ENCODE measurements around the gene SLC49A3. TPM values are rescaled to one million over a fixed set of nuclear protein-coding genes. Genes with fewer than 3 reads are reported as not detected.

The SLC49A3 gene
- polyA plus RNA-seq, 1 donor (not counting 4 experiments of a cell fraction or from before 2014, with no cell fraction given): 0.04 TPM

- peaks cover 18% of the 10 kb centered on the region for H3K27me3 ChIP-seq (ENCODE audit: control insufficient read depth, extremely low read depth, insufficient read depth, low read length)
- FAIRE-seq: no peak
- dilution Hi-C loops (cut with MboI; ENCODE audit: extremely low pct_ligation_motif_present, low sequenced_read_pairs): no loop called here
Measured at GRCh38 chr4:650951-651883, 37.7 kb downstream of the SLC49A3 start.

GRCh38 chr4:650461-650860 is 38.5 kb downstream of the SLC49A3 start:
- FAIRE-seq (no peak), DNase-seq (ENCODE audit: low read depth, low spot score) (no peak)
- Histone ChIP-seq H3K9ac (ENCODE audit: control insufficient read depth, extremely low read depth, insufficient read depth, low read length) (no peak overlapping the region), H3K4me2 (ENCODE audit: control insufficient read depth, extremely low read depth, insufficient read depth, low read depth, low read length) (no peak overlapping the region), H4K20me1 (ENCODE audit: control insufficient read depth, extremely low read depth, insufficient read depth, low read length) (no peaks in the 10 kb centered on the region), H3K79me2 (ENCODE audit: control insufficient read depth, insufficient read depth, low read length) (no peaks in the 10 kb centered on the region), H3K27me3 (ENCODE audit: control insufficient read depth, extremely low read depth, insufficient read depth, low read length) (peaks cover 18% of the 10 kb centered on the region), H3K4me3 (ENCODE audit: control insufficient read depth in 2 of 3, extremely low read depth in 1 of 3, insufficient read depth in 2 of 3, low read depth in 1 of 3, low read length in 3 of 3) (no peak overlapping the region), H3K27ac (ENCODE audit: control insufficient read depth, insufficient read depth, low read length) (no peak overlapping the region), H3K36me3 (ENCODE audit: control insufficient read depth in 2 of 2, extremely low read depth in 1 of 2, insufficient read depth in 2 of 2, low read length in 2 of 2) (no peaks in the 10 kb centered on the region), H3K4me1 (ENCODE audit: control insufficient read depth, extremely low read depth, insufficient read depth, low read length) (no peaks in the 10 kb centered on the region), H3K9me1 (ENCODE audit: control insufficient read depth, extremely low read depth, insufficient read depth, low read length) (no peaks in the 10 kb centered on the region), H3K9me3 (ENCODE audit: control insufficient read depth, low read depth, low read length) (no peaks in the 10 kb centered on the region), H2AFZ (ENCODE audit: control insufficient read depth, low read length) (no peak overlapping the region)
- dilution Hi-C loops (cut with MboI; ENCODE audit: extremely low pct_ligation_motif_present, low sequenced_read_pairs): no loop called here
- peak; percentile 2 for TF ChIP-seq EZH2 (IDR thresholded peaks at IDR 0.05; ENCODE audit: low read length)
- TF ChIP-seq CTCF (optimal IDR thresholded peaks at IDR 0.05 in 1 of 3, IDR thresholded peaks at IDR 0.05 in 1 of 3, conservative IDR thresholded peaks at IDR 0.05 in 1 of 3; ENCODE audit: extremely low read depth in 1 of 3, insufficient read depth in 2 of 3, low read length in 3 of 3): no peak

More at GRCh38 chr4:650951-651883, 37.7 kb downstream of the SLC49A3 start:
- TF ChIP-seq EZH2 (IDR thresholded peaks at IDR 0.05; ENCODE audit: low read length): no peak
- TF ChIP-seq CTCF (optimal IDR thresholded peaks at IDR 0.05 in 1 of 3, IDR thresholded peaks at IDR 0.05 in 1 of 3, conservative IDR thresholded peaks at IDR 0.05 in 1 of 3; ENCODE audit: extremely low read depth in 1 of 3, insufficient read depth in 2 of 3, low read length in 3 of 3): no peak
- H2AFZ ChIP-seq (ENCODE audit: control insufficient read depth, low read length): no peak overlapping the region
- no peak overlapping the region for H3K4me3 ChIP-seq (ENCODE audit: control insufficient read depth in 2 of 3, extremely low read depth in 1 of 3, insufficient read depth in 2 of 3, low read depth in 1 of 3, low read length in 3 of 3)
- H3K9ac ChIP-seq (ENCODE audit: control insufficient read depth, extremely low read depth, insufficient read depth, low read length): no peak overlapping the region
- no peaks in the 10 kb centered on the region for H4K20me1 ChIP-seq (ENCODE audit: control insufficient read depth, extremely low read depth, insufficient read depth, low read length)
- H3K36me3 ChIP-seq (ENCODE audit: control insufficient read depth in 2 of 2, extremely low read depth in 1 of 2, insufficient read depth in 2 of 2, low read length in 2 of 2): no peaks in the 10 kb centered on the region
- no peaks in the 10 kb centered on the region for H3K79me2 ChIP-seq (ENCODE audit: control insufficient read depth, insufficient read depth, low read length)
- H3K27ac ChIP-seq (ENCODE audit: control insufficient read depth, insufficient read depth, low read length): no peak overlapping the region
- no peaks in the 10 kb centered on the region for H3K9me3 ChIP-seq (ENCODE audit: control insufficient read depth, low read depth, low read length)
- no peak for DNase-seq (ENCODE audit: low read depth, low spot score)
- no peak overlapping the region for H3K4me2 ChIP-seq (ENCODE audit: control insufficient read depth, extremely low read depth, insufficient read depth, low read depth, low read length)
- no peaks in the 10 kb centered on the region for H3K9me1 ChIP-seq (ENCODE audit: control insufficient read depth, extremely low read depth, insufficient read depth, low read length)
- H3K4me1 ChIP-seq (ENCODE audit: control insufficient read depth, extremely low read depth, insufficient read depth, low read length): no peaks in the 10 kb centered on the region
